K562 (cell line): ENCODE data around the gene HERC3. TPM values are rescaled to one million over a fixed set of nuclear protein-coding genes. Genes with fewer than 3 reads are reported as not detected.

Experiments used
- ATAC-seq: fragments of 200-7000 bp; cut with Tn5 transposase; 3 replicates; pipeline ENCODE4 v1.9.1; 2020; ENCODE audit warnings: moderate library complexity
- BruUV-seq: library from RNA; stranded (reverse); fragments of 400-500 nt; replicated peaks from 2 replicates; lab custom pipeline; 2021; lab: Mats Ljungman, UMichigan
- CTCF ChIA-PET: fragments of 300-600 bp; formaldehyde crosslinking; extraction: SDS; loops from one replicate; lab custom pipeline; 2021; ENCODE audit warnings: low intra/inter-chr PET ratio; lab: Yijun Ruan, JAX
- POLR2A ChIA-PET: fragments of 300-600, 350-650 bp; sonication (Branson Sonifier 250); formaldehyde crosslinking; extraction: SDS; loops from one replicate; lab custom pipeline; 2021; ENCODE audit warnings: antibody characterized with exemption, inconsistent platforms; lab: Yijun Ruan, JAX
- DNase-seq, 4 experiments: peaks; one replicate each; pipeline versions ENCODE4 v3.0.0 to v3.0.0-alpha.2; 2011 to 2018; ENCODE audit warnings: low spot score in 3 of 4, mixed read lengths in 3 of 4; ENCODE audit errors: extremely low read depth in 1 of 4
- FAIRE-seq: peaks from 2 replicates; lab custom pipeline; 2011; peaks lifted over from hg19 to GRCh38; lab: Jason Lieb, UNC
- H2AFZ ChIP-seq: 2 replicates; pipeline ENCODE4 v1.6.0; 2011; ENCODE audit warnings: low read depth, low read length, control low read depth, inconsistent platforms
- H3K27ac ChIP-seq: fragments of 200-600 bp; 3 replicates; pipeline ENCODE4 v1.8.0; 2011; ENCODE audit warnings: low read depth, mild to moderate bottlenecking, control low read depth, inconsistent platforms, low read length, moderate library complexity, mixed read lengths; ENCODE audit errors: extremely low read depth
- H3K27me3 ChIP-seq, 2 experiments: fragments of 300-600 bp in 1 of 2; 2 replicates in 1 of 2; 3 replicates in 1 of 2; pipeline versions ENCODE4 v1.6.0 to v1.8.0; 2011; ENCODE audit warnings: inconsistent platforms in 2 of 2, low read length in 2 of 2, mild to moderate bottlenecking in 1 of 2, mixed read lengths in 1 of 2, moderate library complexity in 1 of 2; ENCODE audit not compliant: control insufficient read depth in 2 of 2, insufficient read depth in 2 of 2
- H3K36me3 ChIP-seq: fragments of 300-600 bp; 3 replicates; pipeline ENCODE4 v1.8.0; 2011; ENCODE audit warnings: mild to moderate bottlenecking, low read length, inconsistent platforms; ENCODE audit not compliant: control insufficient read depth, insufficient read depth
- H3K4me1 ChIP-seq, 2 experiments: fragments of 200-600 bp in 1 of 2; replicated peaks in 1 of 2; 2 replicates in 1 of 2; 3 replicates in 1 of 2; pipeline versions ENCODE4 v1.5.1 to v1.8.0; 2011; ENCODE audit warnings: inconsistent platforms in 2 of 2, low read length in 2 of 2, mild to moderate bottlenecking in 1 of 2, mixed read lengths in 1 of 2, moderate library complexity in 1 of 2; ENCODE audit not compliant: control insufficient read depth in 2 of 2, insufficient read depth in 2 of 2
- H3K4me2 ChIP-seq: 2 replicates; pipeline ENCODE4 v1.6.1; 2011; ENCODE audit warnings: low read length, control low read depth, inconsistent platforms, mixed read lengths; ENCODE audit not compliant: insufficient read depth
- H3K4me3 ChIP-seq: fragments of 200-600 bp; sonication (generic), shearing (Covaris generic); 2 replicates; pipeline ENCODE4 v1.5.1; 2016; ENCODE audit warnings: control low read depth, inconsistent platforms
- H3K79me2 ChIP-seq: fragments of 200-600 bp; 3 replicates; pipeline ENCODE4 v1.8.0; 2011; ENCODE audit warnings: low read length, inconsistent platforms; ENCODE audit not compliant: control insufficient read depth, insufficient read depth
- H3K9ac ChIP-seq, 2 experiments: 2 replicates each; pipeline versions ENCODE4 v1.6.0 to v1.6.1; 2011; ENCODE audit warnings: low read depth in 2 of 2, low read length in 2 of 2, control low read depth in 1 of 2, inconsistent platforms in 1 of 2, mild to moderate bottlenecking in 1 of 2, mixed read lengths in 1 of 2; ENCODE audit not compliant: insufficient read depth in 1 of 2
- H3K9me1 ChIP-seq: one replicate; pipeline ENCODE4 v1.6.0; 2011; ENCODE audit warnings: inconsistent platforms, mild to moderate bottlenecking, low read length, moderate library complexity; ENCODE audit not compliant: control insufficient read depth, insufficient read depth
- H3K9me3 ChIP-seq: replicated peaks from 2 replicates; pipeline ENCODE4 v1.5.1; 2011; ENCODE audit warnings: low read depth, low read length, inconsistent platforms; ENCODE audit not compliant: control insufficient read depth, insufficient read depth
- H4K20me1 ChIP-seq: replicated peaks from 2 replicates; pipeline ENCODE4 v1.6.1; 2011; ENCODE audit warnings: low read length, inconsistent platforms, mixed read lengths; ENCODE audit not compliant: control insufficient read depth, insufficient read depth
- AFF4 ChIP-seq: sonication (generic); formaldehyde crosslinking; IDR thresholded peaks from 2 replicates; pipeline ENCODE4 v1.8.0; 2023; ENCODE audit warnings: mild to moderate bottlenecking, missing genetic modification reagents
- ARNT ChIP-seq, 2 experiments: fragments of 450-650 bp; IDR thresholded peaks; 2 replicates each; pipeline ENCODE4 v1.6.1; 2016; ENCODE audit warnings: mild to moderate bottlenecking in 1 of 2
- ATF3 ChIP-seq, 2 experiments: fragments of 450-650 bp in 1 of 2; sonication (generic) in 1 of 2; formaldehyde crosslinking in 1 of 2; IDR thresholded peaks in 1 of 2; conservative IDR thresholded peaks in 1 of 2; 2 replicates each; pipeline versions ENCODE4 v1.6.1 to v1.8.1; 2016 to 2023; ENCODE audit warnings: mild to moderate bottlenecking in 2 of 2, moderate library complexity in 2 of 2, inconsistent platforms in 1 of 2, missing genetic modification reagents in 1 of 2
- MAFG ChIP-seq: fragments of 450-650 bp; conservative IDR thresholded peaks from 2 replicates; pipeline ENCODE4 v1.6.1; 2016; ENCODE audit warnings: missing genetic modification characterization, missing compliant biosample characterization
- NR2F6 ChIP-seq: fragments of 450-650 bp; formaldehyde crosslinking; IDR thresholded peaks from 2 replicates; pipeline ENCODE4 v1.4.0; 2020; ENCODE audit warnings: mild to moderate bottlenecking
- PRMT5 ChIP-seq: sonication (generic); formaldehyde crosslinking; IDR thresholded peaks from 2 replicates; pipeline ENCODE4 v1.5.0; 2020; ENCODE audit warnings: missing genetic modification reagents
- TFAM ChIP-seq: fragments of 250-450 bp; sonication (Bioruptor Pico); conservative IDR thresholded peaks from 2 replicates; pipeline ENCODE4 v1.5.0; 2021; ENCODE audit warnings: mild to moderate bottlenecking, moderate library complexity
- ZBTB33 ChIP-seq: sonication (generic); formaldehyde crosslinking; IDR thresholded peaks from 2 replicates; pipeline ENCODE4 v1.8.1; 2023; ENCODE audit warnings: mild to moderate bottlenecking, missing genetic modification reagents
- ZFPM2 ChIP-seq: fragments of 250-450 bp; sonication (Bioruptor Pico); IDR thresholded peaks from 2 replicates; pipeline ENCODE4 v1.5.1; 2022; ENCODE audit warnings: mild to moderate bottlenecking
- WGBS: fragments of 100-300 bp; shearing (Covaris generic); methylation state at CpG from one replicate; pipeline ENCODE4 v1.1.6; 2016; ENCODE audit warnings: low coverage, mixed read lengths; ENCODE audit not compliant: insufficient coverage; ENCODE audit errors: missing lambda C conversion rate; 5-methylcytosine and 5-hydroxymethylcytosine counted together
- in situ Hi-C: fragments of 300-500 bp; cut with MboI; formaldehyde crosslinking; loops from 4 replicates; pipeline ENCODE4 v1.15.0; 2018; ENCODE audit warnings: inconsistent platforms, mixed read lengths
- intact Hi-C: fragments of 100-400 bp; cut with micrococcal nuclease; formaldehyde crosslinking; loops from 2 replicates; pipeline ENCODE4 v1.14.2; 2022
- polyA plus RNA-seq, 8 experiments: library from polyadenylated mRNA; depleted of rRNA in 4 of 8; stranded (reverse) in 5 of 8; unstranded in 3 of 8; fragments of >200 nt; fragmentation: Nextera tagmentation in 2 of 8; fragmentation: Illumina TruSeq in 1 of 8; extraction: Ambion mirVana in 2 of 8; extraction: Trizol in 1 of 8; gene quantifications; 2 replicates each; pipeline versions ENCODE4 v1.2.1 to v1.2.3, GENCODE V29; 2011 to 2014; ENCODE audit warnings: inconsistent platforms in 1 of 8, missing spikeins in 1 of 8
- total RNA-seq, 7 experiments: library from RNA; depleted of rRNA in 6 of 7; stranded (reverse); fragments of >200 nt in 6 of 7; fragmentation: Illumina TruSeq in 2 of 7; extraction: Trizol in 2 of 7; gene quantifications; 2 replicates each; pipeline versions ENCODE4 v1.2.1 to v1.2.3, GENCODE V29; 2011 to 2021; ENCODE audit warnings: low replicate concordance in 1 of 7

The HERC3 gene
- total and polyA plus RNA-seq, 9 of the 15 experiments (the other 6 are each of a cell fraction or from before 2014, with no cell fraction given): 1.8 to 13.1 (median 7.6) TPM

GRCh38 chr4:88575186-88575585 is 17.1 kb upstream of the HERC3 start:
- intact Hi-C loops (no loop called here), in situ Hi-C loops (no loop called here)
- Histone ChIP-seq H3K9me1 (no peaks in the 10 kb centered on the region), H3K4me3 (no peak overlapping the region), H3K36me3 (no peaks in the 10 kb centered on the region), H2AFZ (no peak overlapping the region), H3K4me1 (no peaks in the 10 kb centered on the region), H3K9me3 (no peaks in the 10 kb centered on the region), H3K27ac (no peak overlapping the region), H3K4me2 (no peak overlapping the region), H3K79me2 (no peaks in the 10 kb centered on the region), H3K27me3 (no peaks in the 10 kb centered on the region; a peak in 1 of 5 replicates), H3K9ac (no peak overlapping the region), H4K20me1 (no peaks in the 10 kb centered on the region)
- FAIRE-seq (no peak), DNase-seq (no peak), ATAC-seq (no peak)
- ChIA-PET CTCF (no interaction called here), POLR2A (no interaction called here)
- BruUV-seq: no TSS peak
- TF ChIP-seq ATF3 (IDR thresholded peaks at IDR 0.05) (0 out of 2 replicates have a peak, but pooled peaks have one; percentile 24), ATF3 (CRISPR knock-in tag; conservative IDR thresholded peaks at IDR 0.05) (no peak), ARNT (IDR thresholded peaks at IDR 0.05) (no peak)
- 0% methylated on average over 1 of the region's 1 CpG for WGBS

GRCh38 chr4:88582493-88582892 is 9.8 kb upstream of the HERC3 start:
- DNase-seq (no peak), FAIRE-seq (no peak), ATAC-seq (no peak)
- in situ Hi-C loops (no loop called here), intact Hi-C loops (no loop called here)
- no peaks in the 10 kb centered on the region for H4K20me1 ChIP-seq
- H3K27me3 ChIP-seq: 0 out of 5 replicates have a peak, but pooled peaks cover 0 to 2% of the 10 kb centered on the region in 2 experiments
- WGBS: 6% methylated on average over 2 of the region's 2 CpGs
- H3K9me1 ChIP-seq: no peaks in the 10 kb centered on the region
- no peaks in the 10 kb centered on the region for H3K4me1 ChIP-seq
- no peak overlapping the region for H3K27ac ChIP-seq
- H2AFZ ChIP-seq: no peak overlapping the region
- BruUV-seq: no TSS peak
- no peak overlapping the region for H3K9ac ChIP-seq
- no peaks in the 10 kb centered on the region for H3K9me3 ChIP-seq
- CTCF ChIA-PET: no interaction called here
- no peak overlapping the region for H3K4me2 ChIP-seq
- no peaks in the 10 kb centered on the region for H3K36me3 ChIP-seq
- no peaks in the 10 kb centered on the region for H3K79me2 ChIP-seq
- POLR2A ChIA-PET: no interaction called here
- H3K4me3 ChIP-seq: no peak overlapping the region
- TF ChIP-seq ZBTB33 (CRISPR knock-in tag): no peak
- TF ChIP-seq AFF4 (CRISPR knock-in tag): no peak
- TF ChIP-seq NR2F6 (CRISPR knock-in tag): no peak
- no peak for TF ChIP-seq TFAM (CRISPR knock-in tag)
- no peak for TF ChIP-seq MAFG (tag)
- TF ChIP-seq PRMT5 (CRISPR knock-in tag): no peak
- TF ChIP-seq ZFPM2 (CRISPR knock-in tag): no peak
